NB4 (cell line): ENCODE data around the gene RCOR2.

Source experiments
- MYC ChIP-seq: IDR thresholded peaks from 2 replicates; pipeline ENCODE4 v1.6.1; 2011; ENCODE audit warnings: low read depth, low read length
- POLR2A ChIP-seq: IDR thresholded peaks from 2 replicates; pipeline ENCODE4 v1.6.1; 2011; ENCODE audit warnings: mild to moderate bottlenecking; ENCODE audit not compliant: insufficient read length; ENCODE audit errors: extremely low read depth
- TF ChIP-seq, protein P1 (sequence below): IDR thresholded peaks from one replicate; pipeline ENCODE4 v1.5.1; 2012; ENCODE audit warnings: low read depth, low read length
- TF ChIP-seq, protein P2 (sequence below): IDR thresholded peaks from 2 replicates; pipeline ENCODE4 v1.6.1; 2011; ENCODE audit warnings: low read depth, low read length

DNA sequence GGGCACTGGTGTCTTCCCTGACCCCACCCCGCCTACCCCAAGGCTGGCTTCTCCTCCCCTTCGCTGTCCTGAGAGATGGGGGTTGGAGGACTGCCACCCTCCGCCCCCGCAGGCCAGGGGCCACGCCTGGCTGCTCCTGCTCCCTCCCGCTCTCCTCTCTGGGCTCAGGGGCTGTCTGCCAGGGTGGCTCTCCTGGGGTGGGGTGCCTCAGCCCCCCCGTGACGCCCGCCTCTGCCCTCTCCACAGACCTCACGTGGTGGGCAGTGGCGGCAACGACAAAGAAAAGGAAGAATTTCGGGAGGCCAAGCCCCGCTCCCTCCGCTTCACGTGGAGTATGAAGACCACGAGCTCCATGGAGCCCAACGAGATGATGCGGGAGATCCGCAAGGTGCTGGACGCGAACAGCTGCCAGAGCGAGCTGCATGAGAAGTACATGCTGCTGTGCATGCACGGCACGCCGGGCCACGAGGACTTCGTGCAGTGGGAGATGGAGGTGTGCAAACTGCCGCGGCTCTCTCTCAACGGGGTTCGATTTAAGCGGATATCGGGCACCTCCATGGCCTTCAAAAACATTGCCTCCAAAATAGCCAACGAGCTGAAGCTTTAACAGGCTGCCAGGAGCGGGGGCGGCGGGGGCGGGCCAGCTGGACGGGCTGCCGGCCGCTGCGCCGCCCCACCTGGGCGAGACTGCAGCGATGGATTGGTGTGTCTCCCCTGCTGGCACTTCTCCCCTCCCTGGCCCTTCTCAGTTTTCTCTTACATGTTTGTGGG, 8.1 kb downstream of the RCOR2 start:
- TF ChIP-seq, protein P1, sequence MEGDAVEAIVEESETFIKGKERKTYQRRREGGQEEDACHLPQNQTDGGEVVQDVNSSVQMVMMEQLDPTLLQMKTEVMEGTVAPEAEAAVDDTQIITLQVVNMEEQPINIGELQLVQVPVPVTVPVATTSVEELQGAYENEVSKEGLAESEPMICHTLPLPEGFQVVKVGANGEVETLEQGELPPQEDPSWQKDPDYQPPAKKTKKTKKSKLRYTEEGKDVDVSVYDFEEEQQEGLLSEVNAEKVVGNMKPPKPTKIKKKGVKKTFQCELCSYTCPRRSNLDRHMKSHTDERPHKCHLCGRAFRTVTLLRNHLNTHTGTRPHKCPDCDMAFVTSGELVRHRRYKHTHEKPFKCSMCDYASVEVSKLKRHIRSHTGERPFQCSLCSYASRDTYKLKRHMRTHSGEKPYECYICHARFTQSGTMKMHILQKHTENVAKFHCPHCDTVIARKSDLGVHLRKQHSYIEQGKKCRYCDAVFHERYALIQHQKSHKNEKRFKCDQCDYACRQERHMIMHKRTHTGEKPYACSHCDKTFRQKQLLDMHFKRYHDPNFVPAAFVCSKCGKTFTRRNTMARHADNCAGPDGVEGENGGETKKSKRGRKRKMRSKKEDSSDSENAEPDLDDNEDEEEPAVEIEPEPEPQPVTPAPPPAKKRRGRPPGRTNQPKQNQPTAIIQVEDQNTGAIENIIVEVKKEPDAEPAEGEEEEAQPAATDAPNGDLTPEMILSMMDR = no peak
- TF ChIP-seq POLR2A = no peak
- TF ChIP-seq MYC = no peak
- TF ChIP-seq, protein P2, sequence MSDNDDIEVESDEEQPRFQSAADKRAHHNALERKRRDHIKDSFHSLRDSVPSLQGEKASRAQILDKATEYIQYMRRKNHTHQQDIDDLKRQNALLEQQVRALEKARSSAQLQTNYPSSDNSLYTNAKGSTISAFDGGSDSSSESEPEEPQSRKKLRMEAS = no peak
